BLaER1 (cell line): Measurements from ENCODE around the gene RAPGEF4.

Source experiments
- H3K27ac ChIP-seq: shearing (Covaris generic); formaldehyde crosslinking; 2 replicates; pipeline ENCODE4 v1.8.1; 2022
- H3K27me3 ChIP-seq: shearing (Covaris generic); formaldehyde crosslinking; 2 replicates; pipeline ENCODE4 v1.8.1; 2022
- H3K36me3 ChIP-seq: shearing (Covaris generic); formaldehyde crosslinking; 2 replicates; pipeline ENCODE4 v1.8.1; 2022
- H3K4me1 ChIP-seq: shearing (Covaris generic); formaldehyde crosslinking; 2 replicates; pipeline ENCODE4 v1.8.1; 2022
- H3K4me2 ChIP-seq: shearing (Covaris generic); formaldehyde crosslinking; 2 replicates; pipeline ENCODE4 v1.8.1; 2022
- H3K4me3 ChIP-seq: shearing (Covaris generic); formaldehyde crosslinking; 2 replicates; pipeline ENCODE4 v1.8.1; 2022
- H3K9ac ChIP-seq: shearing (Covaris generic); formaldehyde crosslinking; 2 replicates; pipeline ENCODE4 v1.8.1; 2022
- H3K9me3 ChIP-seq: shearing (Covaris generic); formaldehyde crosslinking; 2 replicates; pipeline ENCODE4 v1.8.1; 2022
- H4K20me1 ChIP-seq: shearing (Covaris generic); formaldehyde crosslinking; 2 replicates; pipeline ENCODE4 v1.8.1; 2022
- Cebpa-rat ChIP-seq: shearing (Covaris generic); IDR thresholded peaks from 2 replicates; pipeline ENCODE4 v1.8.1; 2022

The RAPGEF4 gene

DNA sequence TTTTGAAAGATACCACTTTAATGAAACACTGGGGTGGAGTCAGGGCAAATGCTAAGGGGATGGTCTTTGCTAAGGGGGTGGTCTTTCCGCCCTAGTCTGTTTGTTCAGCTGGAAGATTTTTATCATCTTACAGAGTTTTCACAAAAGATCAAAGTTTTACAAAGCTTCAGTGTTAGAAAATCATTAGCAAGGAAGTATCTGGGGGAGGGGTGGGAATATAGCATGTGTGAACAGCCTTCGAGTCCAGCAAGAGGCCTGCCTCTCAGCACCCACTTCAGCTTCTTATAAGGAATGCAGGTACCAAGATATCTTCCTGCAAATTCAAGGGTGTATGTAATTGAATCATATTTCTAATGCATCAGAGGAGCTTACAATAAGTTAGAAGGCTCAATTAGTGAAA is 112.9 kb downstream of the RAPGEF4 start:
- no peaks in the 10 kb centered on the region for H3K4me1 ChIP-seq
- H3K9ac ChIP-seq = no peak overlapping the region
- TF ChIP-seq Cebpa-rat = no peak
- no peak overlapping the region for H3K4me3 ChIP-seq
- no peak overlapping the region for H3K27ac ChIP-seq
- H3K27me3 ChIP-seq = no peaks in the 10 kb centered on the region
- peaks cover 6% of the 10 kb centered on the region; the same call in 1 of the 2 replicates for H3K9me3 ChIP-seq
- no peaks in the 10 kb centered on the region for H4K20me1 ChIP-seq
- no peak overlapping the region for H3K4me2 ChIP-seq
- H3K36me3 ChIP-seq = no peaks in the 10 kb centered on the region

DNA sequence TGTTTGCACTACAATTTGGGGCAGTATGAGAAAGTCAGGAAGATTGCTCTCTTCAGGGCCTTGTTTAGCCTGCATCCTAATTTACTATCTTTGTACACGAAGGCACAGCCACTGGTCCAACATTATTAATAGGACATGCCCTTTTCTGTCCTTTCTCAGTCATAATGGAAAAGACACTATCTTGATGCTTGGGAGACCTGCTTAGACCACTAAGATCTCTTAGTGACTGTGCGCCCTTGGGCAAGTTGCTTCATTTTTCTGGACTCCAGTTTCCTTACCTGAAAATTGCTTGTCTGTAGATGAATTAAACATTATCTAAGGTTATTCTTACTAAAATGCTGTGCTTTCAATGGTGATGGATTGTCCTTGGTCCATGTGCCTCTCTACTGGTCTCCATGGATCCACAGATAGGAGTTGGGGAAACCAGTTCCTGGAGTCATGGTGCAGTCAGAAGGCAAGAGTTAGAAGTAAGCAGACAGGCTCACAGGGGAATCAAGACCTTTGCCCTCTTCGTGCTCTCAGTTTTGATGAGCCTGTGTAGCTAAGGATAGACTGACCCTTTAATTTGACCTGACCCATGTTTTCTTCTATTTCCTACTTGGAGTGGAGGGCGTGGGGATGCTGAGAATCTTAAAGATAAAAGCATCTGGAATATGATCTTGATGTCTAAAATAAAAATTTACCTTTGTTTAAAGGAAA is 114.0 kb downstream of the RAPGEF4 start:
- no peak overlapping the region for H3K27ac ChIP-seq
- no peak overlapping the region for H3K4me3 ChIP-seq
- no peaks in the 10 kb centered on the region for H3K4me1 ChIP-seq
- H3K36me3 ChIP-seq = no peaks in the 10 kb centered on the region
- no peaks in the 10 kb centered on the region for H4K20me1 ChIP-seq
- no peaks in the 10 kb centered on the region for H3K27me3 ChIP-seq
- H3K9ac ChIP-seq = no peak overlapping the region
- TF ChIP-seq Cebpa-rat = no peak
- peaks cover 8% of the 10 kb centered on the region; the same call in 1 of the 2 replicates for H3K9me3 ChIP-seq
- H3K4me2 ChIP-seq = no peak overlapping the region

DNA sequence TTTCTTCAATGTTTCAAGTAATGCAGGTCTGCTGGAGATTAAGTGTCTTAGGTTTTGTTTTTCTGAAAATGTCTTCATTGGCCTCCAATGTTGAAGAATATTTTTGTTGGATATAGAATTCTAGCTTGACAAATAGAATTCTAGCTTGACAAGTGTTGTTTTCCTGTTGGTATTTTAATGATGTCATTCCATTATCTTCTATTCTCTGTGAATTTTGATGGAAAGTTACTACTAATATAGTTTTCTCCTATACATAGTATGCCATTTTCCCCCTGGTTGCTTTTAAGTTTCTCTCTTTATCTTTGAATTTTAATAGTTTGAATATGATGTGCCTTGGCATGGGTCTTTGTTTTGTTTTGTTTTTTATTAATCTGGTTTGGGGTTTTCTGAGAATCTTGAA is 119.9 kb downstream of the RAPGEF4 start:
- Histone ChIP-seq H3K27me3 (no peaks in the 10 kb centered on the region), H3K4me1 (no peaks in the 10 kb centered on the region), H3K4me2 (no peak overlapping the region), H3K9ac (no peak overlapping the region), H4K20me1 (no peaks in the 10 kb centered on the region), H3K27ac (no peak overlapping the region), H3K4me3 (no peak overlapping the region), H3K36me3 (no peaks in the 10 kb centered on the region), H3K9me3 (peaks cover 12% of the 10 kb centered on the region; the same call in 1 of the 2 replicates)
- TF ChIP-seq Cebpa-rat = no peak

DNA sequence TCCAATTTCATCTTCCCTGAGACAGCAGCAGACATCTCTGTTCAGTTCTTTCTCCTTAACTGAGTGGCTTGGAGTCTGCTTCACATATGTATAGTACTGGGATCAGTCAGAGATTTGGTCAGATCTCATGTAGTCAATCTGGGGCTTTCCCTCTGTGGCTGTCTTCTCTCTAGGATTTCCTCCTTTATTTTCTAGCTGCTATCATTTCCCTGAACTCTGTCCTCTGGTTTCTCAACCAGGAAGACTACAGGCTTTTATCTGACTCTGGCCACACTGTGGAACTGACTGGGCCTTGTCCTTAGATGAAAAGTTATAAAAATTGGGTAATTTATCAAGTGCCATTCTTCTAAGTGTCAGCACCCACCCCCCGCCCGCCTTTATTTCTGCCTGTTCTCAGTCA is 121.0 kb downstream of the RAPGEF4 start:
- Histone ChIP-seq H3K9ac (no peak overlapping the region), H3K4me1 (no peaks in the 10 kb centered on the region), H3K27me3 (no peaks in the 10 kb centered on the region), H4K20me1 (no peaks in the 10 kb centered on the region), H3K4me2 (no peak overlapping the region), H3K4me3 (no peak overlapping the region), H3K9me3 (peaks cover 7% of the 10 kb centered on the region; the same call in 1 of the 2 replicates), H3K36me3 (no peaks in the 10 kb centered on the region), H3K27ac (no peak overlapping the region)
- TF ChIP-seq Cebpa-rat = no peak

DNA sequence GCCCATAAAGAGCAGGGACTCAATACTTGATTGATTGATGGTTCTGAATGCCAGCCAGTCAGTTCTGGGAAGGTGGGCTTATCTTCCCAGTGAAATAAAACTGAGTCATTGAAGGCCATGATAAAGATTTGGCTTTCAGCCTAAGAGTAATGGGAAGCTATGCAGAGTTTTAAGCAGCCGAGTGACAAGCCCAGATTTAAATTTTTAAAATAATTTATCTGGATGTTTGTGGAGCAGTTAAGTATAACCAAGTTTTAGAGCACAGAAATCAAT is 122.8 kb downstream of the RAPGEF4 start:
- TF ChIP-seq Cebpa-rat = no peak
- Histone ChIP-seq H4K20me1 (no peaks in the 10 kb centered on the region), H3K27me3 (no peaks in the 10 kb centered on the region), H3K9me3 (peaks cover 6% of the 10 kb centered on the region; the same call in 1 of the 2 replicates), H3K27ac (no peak overlapping the region), H3K4me2 (no peak overlapping the region), H3K9ac (no peak overlapping the region), H3K36me3 (no peaks in the 10 kb centered on the region), H3K4me1 (no peaks in the 10 kb centered on the region), H3K4me3 (no peak overlapping the region)

DNA sequence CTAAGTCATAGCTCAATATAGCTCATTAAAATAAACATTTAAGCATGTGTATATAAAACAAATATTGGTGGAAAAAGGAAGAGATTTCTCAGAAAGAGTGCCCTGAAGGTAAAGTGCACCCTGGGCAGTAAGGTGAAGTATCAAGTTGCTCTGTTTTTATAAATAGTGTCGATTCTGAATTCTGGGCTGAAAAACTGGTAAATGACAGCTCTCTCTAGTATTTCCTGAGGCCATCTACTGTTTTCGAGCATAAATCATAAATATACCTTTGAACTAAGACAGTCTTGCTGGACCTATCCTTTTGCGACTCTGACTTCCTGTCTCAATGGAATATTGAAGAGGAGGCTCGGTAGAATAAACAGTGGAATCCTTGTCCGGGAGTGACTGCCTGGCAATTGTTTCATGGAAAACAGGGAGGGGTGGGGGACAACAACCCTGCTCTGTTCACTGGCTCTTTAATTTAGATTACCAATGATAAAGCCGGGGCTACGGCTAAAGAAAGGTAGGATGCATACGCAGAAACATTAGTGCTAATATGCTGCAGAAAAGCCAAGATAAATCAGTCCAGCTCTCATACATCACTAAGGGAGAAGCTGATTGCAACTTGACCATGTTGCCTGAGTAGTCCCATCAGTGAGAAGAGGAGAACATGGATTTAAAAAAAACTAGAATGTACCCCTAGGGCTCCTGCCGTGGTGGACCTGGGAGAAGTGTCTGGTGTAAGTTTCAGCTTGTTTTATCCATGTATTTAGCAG is 124.1 kb downstream of the RAPGEF4 start:
- no peaks in the 10 kb centered on the region for H4K20me1 ChIP-seq
- H3K9me3 ChIP-seq = peaks cover 4% of the 10 kb centered on the region; the same call in 1 of the 2 replicates
- H3K4me1 ChIP-seq = no peaks in the 10 kb centered on the region
- H3K27ac ChIP-seq = no peak overlapping the region
- H3K27me3 ChIP-seq = no peaks in the 10 kb centered on the region
- H3K4me2 ChIP-seq = no peak overlapping the region
- no peak overlapping the region for H3K4me3 ChIP-seq
- no peak for TF ChIP-seq Cebpa-rat
- no peak overlapping the region for H3K9ac ChIP-seq
- H3K36me3 ChIP-seq = no peaks in the 10 kb centered on the region

DNA sequence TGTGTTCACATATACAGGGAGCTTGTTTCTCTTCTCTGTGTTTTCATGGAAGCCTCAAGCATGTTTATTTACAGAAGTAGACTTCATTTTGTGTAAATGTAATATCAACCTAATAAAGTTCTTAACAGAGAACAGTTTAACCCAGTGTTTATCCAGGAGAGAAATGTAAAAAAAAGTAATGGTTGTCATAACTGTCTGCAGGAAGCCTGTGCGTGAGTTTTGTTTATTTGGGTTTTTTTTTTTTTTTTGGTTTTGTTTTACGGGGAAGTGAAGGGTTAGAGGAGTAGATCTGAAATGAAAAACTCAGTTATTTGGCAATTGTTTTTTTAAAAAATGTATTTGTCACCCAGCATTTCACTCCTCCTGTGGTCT is 124.7 kb downstream of the RAPGEF4 start:
- no peak overlapping the region for H3K4me3 ChIP-seq
- H3K36me3 ChIP-seq = no peaks in the 10 kb centered on the region
- H3K27ac ChIP-seq = no peak overlapping the region
- no peaks in the 10 kb centered on the region for H3K9me3 ChIP-seq
- H3K4me1 ChIP-seq = no peaks in the 10 kb centered on the region
- no peak for TF ChIP-seq Cebpa-rat
- no peak overlapping the region for H3K9ac ChIP-seq
- H3K27me3 ChIP-seq = no peaks in the 10 kb centered on the region
- H4K20me1 ChIP-seq = no peaks in the 10 kb centered on the region
- no peak overlapping the region for H3K4me2 ChIP-seq

DNA sequence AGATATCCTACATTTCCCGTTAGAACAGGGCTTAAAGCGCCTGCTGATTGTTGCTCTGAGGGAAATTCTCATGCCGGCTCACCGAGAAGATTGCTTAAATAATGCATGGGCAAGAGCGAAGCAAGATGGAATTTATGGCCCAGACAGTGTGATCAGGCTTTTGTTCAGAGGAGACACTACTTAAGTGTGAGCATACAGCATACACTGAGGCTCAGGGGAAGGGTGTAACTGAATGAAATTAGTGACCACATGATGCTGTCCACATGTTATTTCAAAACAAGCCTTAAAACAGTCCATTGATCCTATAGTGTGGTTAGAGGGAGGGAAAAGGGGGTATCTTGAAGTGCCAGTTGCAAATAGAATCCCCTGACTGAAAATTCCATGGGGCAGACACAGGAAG is 125.5 kb downstream of the RAPGEF4 start:
- no peak overlapping the region for H3K27ac ChIP-seq
- no peaks in the 10 kb centered on the region for H3K27me3 ChIP-seq
- H3K36me3 ChIP-seq = no peaks in the 10 kb centered on the region
- H4K20me1 ChIP-seq = no peaks in the 10 kb centered on the region
- H3K9me3 ChIP-seq = no peaks in the 10 kb centered on the region
- H3K4me2 ChIP-seq = no peak overlapping the region
- no peaks in the 10 kb centered on the region for H3K4me1 ChIP-seq
- no peak for TF ChIP-seq Cebpa-rat
- no peak overlapping the region for H3K4me3 ChIP-seq
- no peak overlapping the region for H3K9ac ChIP-seq

DNA sequence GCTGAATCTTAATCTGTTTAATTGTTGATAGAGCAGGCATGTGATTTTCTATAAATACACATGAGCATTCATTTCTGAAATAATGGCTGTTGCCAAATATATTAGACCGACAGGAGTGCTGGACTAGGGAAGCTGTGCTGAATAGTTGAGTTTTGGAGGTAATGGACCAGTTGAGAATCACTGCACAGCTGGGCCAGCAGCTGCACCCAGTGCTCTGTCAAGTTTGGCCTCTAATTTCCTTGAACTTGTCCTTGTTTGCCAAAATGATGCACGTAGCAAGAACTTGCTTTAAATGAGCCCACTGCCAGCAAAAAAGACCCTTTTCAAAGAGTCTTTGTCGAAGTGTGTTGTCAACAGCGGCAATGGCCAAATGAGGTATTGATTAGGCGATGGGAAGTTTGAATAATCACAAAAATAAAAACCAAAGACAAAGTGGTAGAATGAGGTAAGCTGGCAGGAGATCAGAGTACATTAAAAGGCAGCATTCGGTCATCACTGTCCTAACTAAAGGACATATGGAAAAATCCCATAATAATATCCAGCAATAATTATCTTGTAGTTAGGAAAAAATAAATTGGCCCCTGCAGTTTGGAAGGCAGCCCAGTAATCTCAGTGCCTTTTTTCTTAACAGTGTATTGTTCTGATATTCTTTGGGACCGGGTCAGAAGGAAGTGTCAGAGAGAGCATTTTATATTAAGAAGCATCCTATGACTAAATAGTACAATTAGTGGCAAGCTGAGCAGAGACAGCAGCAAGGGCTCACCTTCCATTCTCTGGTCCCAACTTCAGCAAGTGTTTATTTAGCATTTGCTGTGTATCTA is 126.2 kb downstream of the RAPGEF4 start:
- H3K9me3 ChIP-seq = no peaks in the 10 kb centered on the region
- H3K9ac ChIP-seq = no peak overlapping the region
- H3K36me3 ChIP-seq = no peaks in the 10 kb centered on the region
- no peak overlapping the region for H3K4me2 ChIP-seq
- no peak overlapping the region for H3K4me3 ChIP-seq
- no peaks in the 10 kb centered on the region for H4K20me1 ChIP-seq
- TF ChIP-seq Cebpa-rat = no peak
- no peaks in the 10 kb centered on the region for H3K27me3 ChIP-seq
- H3K27ac ChIP-seq = no peak overlapping the region
- no peaks in the 10 kb centered on the region for H3K4me1 ChIP-seq

DNA sequence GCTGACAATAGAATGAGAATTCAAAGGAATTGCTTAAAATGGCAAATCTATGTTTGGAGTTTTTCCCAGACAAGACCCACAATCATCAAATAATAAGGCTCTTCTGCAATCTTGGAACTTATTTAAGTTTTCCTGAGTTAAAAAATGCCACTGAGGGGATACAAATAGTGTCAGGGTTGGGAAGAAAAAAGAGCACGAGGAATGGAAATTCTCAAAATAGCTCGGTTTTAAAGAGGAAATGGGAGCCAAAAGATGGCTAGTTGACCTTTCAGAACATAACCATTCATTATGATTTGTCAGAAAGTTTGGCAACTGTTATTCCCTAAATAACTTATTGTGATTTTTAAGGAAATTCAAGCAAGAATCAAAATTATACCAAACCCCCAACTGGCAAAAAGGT is 127.7 kb downstream of the RAPGEF4 start:
- Histone ChIP-seq H3K4me2 (no peak overlapping the region), H3K36me3 (no peaks in the 10 kb centered on the region), H4K20me1 (no peaks in the 10 kb centered on the region), H3K9me3 (no peaks in the 10 kb centered on the region), H3K9ac (no peak overlapping the region), H3K27ac (no peak overlapping the region), H3K4me3 (no peak overlapping the region), H3K27me3 (no peaks in the 10 kb centered on the region), H3K4me1 (no peaks in the 10 kb centered on the region)
- no peak for TF ChIP-seq Cebpa-rat
